Measurements from ENCODE around the gene SKOR2.

- no peak for TF ChIP-seq CTCF (conservative IDR thresholded peaks at IDR 0.05; ENCODE audit: low read length)
- TF ChIP-seq EZH2phosphoT487 (IDR thresholded peaks at IDR 0.05; ENCODE audit: borderline replicate concordance), result no peak
Observed at GRCh38 chr18:47179520-47179919, 71.9 kb downstream of the SKOR2 start.

All from Loucy (cell line).